DMS153 treated with DMSO at 0.1 percent for 48 hours (cell line): Measurements from ENCODE around the gene NRXN3.
A peak's percentile ranks its signal among the peaks of the same experiment; 100 is the strongest.
"Not testable (repeated sequence)": the region's sequence is repeated elsewhere in the genome, so short reads cannot be mapped to it uniquely, and the experiment has no call there.

Experiments
- DNase-seq: peaks from one replicate; lab custom pipeline; 2025; ENCODE audit not compliant: unreplicated experiment; lab: John Stamatoyannopoulos, UW

NRXN3 gene

GRCh38 chr14:79734656-79735055 is 1564.5 kb downstream of the NRXN3 start:
- no peak for DNase-seq

GRCh38 chr14:79735121-79735520 is 1564.9 kb downstream of the NRXN3 start:
- DNase-seq: no peak

GRCh38 chr14:79740066-79740601 is 1570.0 kb downstream of the NRXN3 start:
- DNase-seq: no peak

GRCh38 chr14:79742142-79742541 is 1572.0 kb downstream of the NRXN3 start:
- DNase-seq: no peak

GRCh38 chr14:79745046-79745445 is 1574.9 kb downstream of the NRXN3 start:
- DNase-seq: no peak

GRCh38 chr14:79749065-79749464 is 1578.9 kb downstream of the NRXN3 start:
- DNase-seq: no peak

GRCh38 chr14:79758985-79759384 is 1588.8 kb downstream of the NRXN3 start:
- DNase-seq: no peak

- DNase-seq: peak; percentile 54
Measured at GRCh38 chr14:79764323-79764722, 1594.2 kb downstream of the NRXN3 start.

- no peak for DNase-seq
Measured at GRCh38 chr14:79766511-79766910, 1596.3 kb downstream of the NRXN3 start.

- no peak for DNase-seq
Measured at GRCh38 chr14:79767251-79767650, 1597.1 kb downstream of the NRXN3 start.

- DNase-seq: not testable (repeated sequence)
Measured at GRCh38 chr14:79767721-79768120, 1597.5 kb downstream of the NRXN3 start.

GRCh38 chr14:79781882-79782281 is 1611.7 kb downstream of the NRXN3 start:
- DNase-seq: no peak

GRCh38 chr14:79783041-79783440 is 1612.9 kb downstream of the NRXN3 start:
- no peak for DNase-seq

GRCh38 chr14:79786522-79786921 is 1616.3 kb downstream of the NRXN3 start:
- DNase-seq: no peak

GRCh38 chr14:79788346-79788745 is 1618.2 kb downstream of the NRXN3 start:
- DNase-seq: no peak

- DNase-seq: no peak
Measured at GRCh38 chr14:79791055-79791732, 1621.0 kb downstream of the NRXN3 start.

- no peak for DNase-seq
Measured at GRCh38 chr14:79802093-79802492, 1631.9 kb downstream of the NRXN3 start.

- DNase-seq: no peak
Measured at GRCh38 chr14:79805636-79806035, 1635.5 kb downstream of the NRXN3 start.

GRCh38 chr14:79809849-79810612 is 1639.9 kb downstream of the NRXN3 start:
- DNase-seq: no peak

GRCh38 chr14:79820866-79821535 is 1650.8 kb downstream of the NRXN3 start:
- DNase-seq: no peak

GRCh38 chr14:79822034-79822433 is 1651.9 kb downstream of the NRXN3 start:
- DNase-seq: no peak

- DNase-seq: no peak
Measured at GRCh38 chr14:79825046-79825521, 1654.9 kb downstream of the NRXN3 start.
